GM21737 (cell line): ENCODE data around the gene RTF2.
A peak's percentile ranks its signal among the peaks of the same experiment; 100 is the strongest.

Experiments
- ATAC-seq: cut with Tn5 transposase; IDR thresholded peaks from one replicate; pipeline ENCODE4 v1.9.1; 2021; ENCODE audit warnings: mild to moderate bottlenecking, moderate library complexity; ENCODE audit not compliant: unreplicated experiment

RTF2 gene

GRCh38 chr20:56468316-56469076 lies at the start of gene RTF2:
Gene RTF2 (plus strand): TSS chr20:56468627. CDS start chr20:56468698, 71 bp downstream.
- ATAC-seq, result peak; percentile 98

DNA sequence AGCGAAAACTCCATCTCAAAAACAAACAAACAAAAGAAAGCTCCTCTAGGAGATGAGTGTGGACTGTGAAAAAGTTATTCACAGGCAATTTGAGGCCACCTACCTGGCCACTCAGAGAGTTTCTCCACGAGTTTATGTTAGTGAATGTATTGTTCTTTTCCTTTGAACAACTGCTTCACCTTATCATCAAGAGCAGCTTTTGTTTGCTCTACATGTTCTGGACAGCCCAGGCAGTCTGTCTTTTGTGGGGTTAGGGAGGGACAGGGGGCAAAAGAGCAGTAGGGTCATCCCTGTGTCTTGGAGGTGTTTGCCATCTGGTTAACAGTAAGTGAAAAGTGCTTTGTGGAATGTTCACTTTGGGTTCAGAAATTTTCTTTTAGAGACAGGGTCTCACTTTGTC lies 48.4 kb upstream of the RTF2 start:
- no peak for ATAC-seq

GRCh38 chr20:56420940-56421688 lies 47.3 kb upstream of the RTF2 start:
- no peak for ATAC-seq

- no peak for ATAC-seq
Observed at GRCh38 chr20:56422076-56422823, 46.2 kb upstream of the RTF2 start.

GRCh38 chr20:56422824-56423189 lies 45.6 kb upstream of the RTF2 start:
- ATAC-seq, result no peak

DNA sequence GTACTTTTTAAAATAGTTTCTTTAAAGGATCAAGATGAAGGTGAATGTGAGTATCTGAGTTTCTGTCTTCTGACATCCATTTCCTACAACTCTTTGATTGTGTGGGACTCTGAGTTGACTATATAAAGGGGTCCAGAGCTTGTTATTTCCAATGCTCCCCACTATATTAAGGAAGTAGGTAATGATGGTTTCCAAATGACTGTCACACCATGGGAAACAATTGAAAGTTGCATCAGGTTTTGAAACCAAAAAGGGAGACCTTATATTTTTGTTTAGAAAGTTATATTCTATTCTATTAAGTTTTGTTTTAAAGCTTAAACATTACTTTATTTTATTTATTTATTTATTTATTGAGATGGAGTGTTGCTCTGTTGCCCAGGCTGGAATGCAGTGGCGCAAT lies 45.2 kb upstream of the RTF2 start:
- ATAC-seq, result no peak

DNA sequence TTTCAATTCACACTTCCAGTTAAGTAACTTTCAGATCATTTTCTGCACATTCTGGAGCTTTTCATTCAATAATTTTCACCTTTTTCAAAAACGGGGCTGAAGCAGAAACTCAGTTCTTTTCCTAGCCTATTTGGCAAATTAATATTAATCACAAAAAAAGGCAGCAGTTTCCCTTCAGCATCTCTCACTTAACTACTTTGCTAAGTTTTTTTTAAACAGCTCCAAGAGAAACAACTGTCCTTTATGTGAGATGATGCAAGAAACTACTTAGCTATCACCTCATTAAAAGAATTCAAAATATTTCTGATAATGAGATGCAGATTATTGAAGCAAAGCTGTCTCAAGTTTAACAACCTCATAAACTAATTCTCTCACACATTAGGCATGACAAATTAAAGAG lies 44.5 kb upstream of the RTF2 start:
- no peak for ATAC-seq

DNA sequence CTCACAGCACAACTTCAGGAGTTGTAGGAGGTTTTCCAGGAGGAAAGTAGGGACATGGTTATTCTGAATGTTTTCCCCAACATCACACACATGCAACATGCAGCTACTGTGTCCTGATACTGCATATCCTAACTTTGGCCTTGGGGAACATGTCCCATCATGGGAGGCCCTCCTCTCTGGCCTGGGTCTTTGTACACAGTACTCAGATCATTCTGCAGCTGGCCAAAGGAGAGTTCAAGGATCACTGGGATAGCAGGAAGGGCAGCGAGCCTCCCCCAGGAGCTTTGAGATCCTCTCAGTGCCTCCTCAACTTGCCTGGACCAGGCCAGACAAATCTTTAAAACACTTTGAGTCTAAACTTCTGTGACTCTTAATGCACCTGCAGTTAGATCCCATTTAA lies 43.5 kb upstream of the RTF2 start:
- ATAC-seq, result no peak

DNA sequence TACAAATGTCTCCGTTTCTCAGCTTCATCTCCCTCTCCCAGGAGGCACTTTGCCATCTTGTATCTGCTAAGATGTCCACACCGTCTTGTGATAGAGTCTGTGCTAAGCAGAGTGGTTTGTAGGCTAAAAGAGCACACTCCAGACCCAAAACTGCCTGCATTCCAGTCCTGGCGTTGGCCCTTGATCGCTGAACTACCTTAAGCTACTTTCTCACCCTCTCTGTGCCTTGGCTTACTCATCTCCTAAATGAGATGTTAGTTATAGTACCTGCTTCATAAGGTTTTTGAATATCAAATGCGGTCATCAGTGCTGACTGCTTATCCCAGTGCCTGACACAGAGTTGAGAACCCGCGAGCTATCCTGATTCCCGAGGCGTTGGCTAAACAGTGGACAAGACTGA lies 42.4 kb upstream of the RTF2 start:
- ATAC-seq, result no peak

- ATAC-seq, result no peak
Observed at GRCh38 chr20:56426926-56427325, 41.5 kb upstream of the RTF2 start.

- no peak for ATAC-seq
Observed at GRCh38 chr20:56427797-56428196, 40.6 kb upstream of the RTF2 start.

- no peak for ATAC-seq
Observed at GRCh38 chr20:56428410-56428809, 40.0 kb upstream of the RTF2 start.

DNA sequence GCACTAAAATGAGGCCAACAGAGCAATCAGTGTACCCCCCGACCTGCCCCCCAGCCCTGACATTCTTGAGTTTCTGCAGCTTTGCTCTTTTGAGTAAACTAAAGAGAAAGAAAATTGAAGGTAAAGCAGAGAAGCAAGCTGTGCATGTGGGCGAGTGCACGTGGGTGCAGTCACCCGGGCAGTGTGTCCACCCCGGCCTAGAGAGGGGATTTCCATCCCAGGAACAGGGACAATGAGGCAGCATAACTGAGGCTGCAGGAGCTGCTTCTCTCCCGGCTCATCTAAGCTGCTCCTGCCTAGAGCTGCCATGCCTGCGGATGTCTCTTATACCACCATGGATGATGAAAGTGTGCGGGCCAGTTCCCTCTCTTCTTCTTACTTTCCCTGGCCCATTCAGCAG lies 39.5 kb upstream of the RTF2 start:
- ATAC-seq, result no peak

DNA sequence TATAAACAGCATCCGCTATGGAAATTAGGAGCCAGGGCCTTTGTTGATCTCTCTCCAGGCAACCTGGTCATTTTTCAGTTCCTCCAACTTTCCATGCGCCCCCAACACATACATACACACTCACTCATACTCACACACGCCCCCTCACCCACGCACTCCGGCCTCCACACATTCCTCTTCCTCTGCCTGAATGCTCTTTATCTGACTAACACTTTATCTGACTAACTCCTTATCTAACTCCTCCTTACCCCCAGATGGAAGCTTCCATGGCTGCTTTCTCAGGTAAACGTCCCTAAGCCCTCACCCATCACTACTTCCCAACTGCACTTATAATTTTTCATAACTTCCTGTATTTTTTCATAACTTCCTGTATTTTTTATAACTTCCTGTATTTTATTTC lies 38.9 kb upstream of the RTF2 start:
- no peak for ATAC-seq

DNA sequence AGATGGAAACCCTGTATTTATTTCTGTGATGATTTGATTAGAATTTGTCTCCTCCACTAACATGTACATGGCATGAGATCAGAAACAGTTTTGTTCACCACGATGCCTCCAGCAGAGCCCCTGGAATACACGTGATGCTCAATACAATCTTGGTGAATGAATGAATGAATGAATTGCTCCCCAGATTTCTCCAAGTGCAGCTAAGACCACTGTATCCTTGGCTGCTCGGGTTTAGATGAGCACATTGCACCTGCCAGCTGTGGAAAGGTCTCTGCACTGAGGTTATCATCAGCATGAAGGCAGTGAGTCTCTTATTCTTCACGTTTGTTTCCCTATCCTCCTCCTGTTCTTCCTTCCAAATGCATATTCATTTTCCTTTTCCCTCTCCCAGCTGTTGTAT lies 38.5 kb upstream of the RTF2 start:
- no peak for ATAC-seq

- no peak for ATAC-seq
Observed at GRCh38 chr20:56430461-56430860, 38.0 kb upstream of the RTF2 start.

DNA sequence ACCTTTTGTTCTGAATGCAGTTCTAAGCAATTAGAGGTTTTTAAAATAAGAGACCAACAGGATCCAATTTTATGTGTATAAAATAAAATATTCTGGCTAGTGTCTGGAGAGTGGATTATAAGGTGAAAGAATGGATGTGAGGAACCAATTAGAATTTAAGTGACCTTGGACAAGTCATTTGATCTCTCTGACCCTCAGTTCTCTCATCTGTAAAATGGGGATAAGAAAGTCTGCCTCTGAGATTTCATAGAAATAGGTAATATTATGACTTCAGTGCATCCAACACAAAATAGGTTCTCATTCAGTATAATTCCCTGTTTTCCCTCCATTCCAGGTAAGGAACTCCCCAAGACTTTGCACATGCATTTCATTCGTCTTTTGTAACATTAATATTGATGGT lies 37.5 kb upstream of the RTF2 start:
- ATAC-seq, result no peak

- ATAC-seq, result no peak
Observed at GRCh38 chr20:56431471-56431870, 37.0 kb upstream of the RTF2 start.

DNA sequence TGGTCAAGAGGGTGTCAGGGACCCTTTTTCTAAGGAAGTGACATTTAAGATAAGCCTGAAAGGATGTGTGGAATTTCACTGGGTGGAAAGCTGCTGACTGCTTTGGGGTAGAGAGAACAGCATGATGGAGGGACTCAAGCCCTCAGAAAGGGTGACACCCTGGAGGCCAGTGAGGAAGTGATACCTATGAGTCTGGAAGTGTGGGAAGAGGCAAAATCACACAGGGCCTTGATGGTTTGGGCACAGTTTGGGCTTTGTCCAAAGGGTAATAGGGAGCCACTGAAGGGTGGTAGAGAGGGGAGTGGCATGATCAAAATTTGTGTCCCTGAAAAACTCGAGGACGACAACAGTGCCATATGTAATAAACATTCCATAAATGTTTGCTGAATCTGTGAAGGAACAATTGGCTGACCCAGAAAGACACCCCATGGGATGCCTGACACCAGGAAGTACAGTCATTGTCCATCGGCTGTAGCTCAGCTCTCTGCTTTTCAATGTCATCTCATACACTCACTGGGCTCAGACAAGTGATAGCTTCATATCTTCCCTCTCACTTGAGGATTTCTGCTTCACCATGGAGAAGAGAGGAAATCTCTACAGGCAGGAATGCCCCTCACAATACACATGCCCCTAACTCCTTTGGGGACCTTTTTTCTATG lies 35.1 kb upstream of the RTF2 start:
- no peak for ATAC-seq

DNA sequence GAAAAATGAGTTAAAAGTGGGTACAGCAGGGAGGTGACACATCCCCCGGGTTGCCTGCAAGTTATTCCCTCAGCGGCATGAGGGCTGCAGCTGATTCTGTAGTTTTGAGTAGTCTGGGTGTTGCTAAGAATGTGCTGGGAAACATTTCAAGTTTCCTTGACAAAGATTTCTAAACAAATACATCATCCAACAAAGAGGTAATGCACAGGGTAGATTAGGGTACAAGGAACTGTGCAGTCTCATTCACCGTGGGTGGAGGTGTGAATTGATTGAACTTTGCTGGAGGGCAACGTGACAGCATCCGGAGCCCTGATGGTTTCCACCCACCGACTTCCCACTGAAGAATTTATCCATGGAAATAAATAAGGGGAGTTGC lies 34.6 kb upstream of the RTF2 start:
- no peak for ATAC-seq

GRCh38 chr20:56437196-56437960 lies 31.0 kb upstream of the RTF2 start:
- no peak for ATAC-seq
